ENCODE results near the gene FNDC3B.

DNA sequence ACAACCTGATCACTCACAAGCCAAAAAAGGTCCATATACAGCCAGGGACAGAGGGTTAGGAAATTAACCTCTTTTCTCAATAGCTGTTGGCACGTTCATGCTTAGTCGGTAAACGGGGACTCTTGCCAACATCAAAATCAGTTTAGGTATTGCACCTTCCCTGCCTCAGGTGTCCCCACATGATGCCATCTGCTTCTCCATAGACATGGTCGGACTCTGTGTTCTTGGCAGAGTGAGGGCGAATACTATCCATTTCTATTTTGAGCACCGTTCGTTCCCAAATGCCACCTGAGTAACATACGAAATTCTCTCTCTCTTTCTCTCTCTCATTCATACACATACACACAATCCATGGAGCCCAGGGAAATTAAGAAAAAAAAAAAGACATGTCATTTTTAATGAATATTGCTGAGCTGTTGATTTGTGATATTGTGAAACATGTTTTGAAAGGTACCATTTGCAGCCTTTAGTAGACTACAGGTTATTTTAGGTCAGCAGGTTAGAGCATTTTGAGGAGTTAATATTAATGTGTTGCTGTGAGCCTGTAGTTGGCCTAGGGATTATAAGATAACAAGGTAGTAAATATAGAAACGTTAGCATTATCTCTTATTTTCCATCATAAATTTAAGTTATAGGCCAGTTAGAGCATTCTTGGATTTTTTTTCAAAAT lies 330.3 kb downstream of the FNDC3B start:
- no peak for TF ChIP-seq POLR2A (IDR thresholded peaks at IDR 0.05; ENCODE audit: low read depth)
- TF ChIP-seq, protein P1, sequence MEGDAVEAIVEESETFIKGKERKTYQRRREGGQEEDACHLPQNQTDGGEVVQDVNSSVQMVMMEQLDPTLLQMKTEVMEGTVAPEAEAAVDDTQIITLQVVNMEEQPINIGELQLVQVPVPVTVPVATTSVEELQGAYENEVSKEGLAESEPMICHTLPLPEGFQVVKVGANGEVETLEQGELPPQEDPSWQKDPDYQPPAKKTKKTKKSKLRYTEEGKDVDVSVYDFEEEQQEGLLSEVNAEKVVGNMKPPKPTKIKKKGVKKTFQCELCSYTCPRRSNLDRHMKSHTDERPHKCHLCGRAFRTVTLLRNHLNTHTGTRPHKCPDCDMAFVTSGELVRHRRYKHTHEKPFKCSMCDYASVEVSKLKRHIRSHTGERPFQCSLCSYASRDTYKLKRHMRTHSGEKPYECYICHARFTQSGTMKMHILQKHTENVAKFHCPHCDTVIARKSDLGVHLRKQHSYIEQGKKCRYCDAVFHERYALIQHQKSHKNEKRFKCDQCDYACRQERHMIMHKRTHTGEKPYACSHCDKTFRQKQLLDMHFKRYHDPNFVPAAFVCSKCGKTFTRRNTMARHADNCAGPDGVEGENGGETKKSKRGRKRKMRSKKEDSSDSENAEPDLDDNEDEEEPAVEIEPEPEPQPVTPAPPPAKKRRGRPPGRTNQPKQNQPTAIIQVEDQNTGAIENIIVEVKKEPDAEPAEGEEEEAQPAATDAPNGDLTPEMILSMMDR (IDR thresholded peaks at IDR 0.05) = no peak
- peak in 1 of 2 donors; percentile 14 for TF ChIP-seq POLR2AphosphoS5 (IDR thresholded peaks at IDR 0.05)
- TF ChIP-seq EP300 (IDR thresholded peaks at IDR 0.05) = no peak

All from esophagus muscularis mucosa (tissue), 4 donors.